HEK293 (cell line): Measurements from ENCODE around the gene MGST2.

Experiments
- YY1 ChIP-seq: fragments of 450-650 bp; formaldehyde crosslinking; IDR thresholded peaks from 2 replicates; pipeline ENCODE4 v1.5.1; 2018; ENCODE audit warnings: missing biosample characterization, missing genetic modification characterization
- ZBTB1 ChIP-seq: fragments of 450-650 bp; formaldehyde crosslinking; IDR thresholded peaks from 2 replicates; pipeline ENCODE4 v1.5.1; 2016; ENCODE audit warnings: missing biosample characterization, missing genetic modification characterization
- ZBTB17 ChIP-seq: fragments of 450-650 bp; formaldehyde crosslinking; IDR thresholded peaks from 2 replicates; pipeline ENCODE4 v1.5.1; 2016; ENCODE audit warnings: missing biosample characterization, missing genetic modification characterization
- ZNF292 ChIP-seq: fragments of 450-650 bp; formaldehyde crosslinking; IDR thresholded peaks from 2 replicates; pipeline ENCODE4 v1.5.1; 2016; ENCODE audit warnings: low read depth, missing biosample characterization, missing genetic modification characterization, borderline replicate concordance
- ZNF302 ChIP-seq: fragments of 450-650 bp; formaldehyde crosslinking; IDR thresholded peaks from 2 replicates; pipeline ENCODE4 v1.5.1; 2016; ENCODE audit warnings: missing biosample characterization, missing genetic modification characterization, low read depth
- TF ChIP-seq, protein P1 (sequence below): fragments of 450-650 bp; formaldehyde crosslinking; IDR thresholded peaks from 2 replicates; pipeline ENCODE4 v1.5.1; 2016; ENCODE audit warnings: missing biosample characterization, missing genetic modification characterization
- TF ChIP-seq, protein P2 (sequence below): fragments of 450-650 bp; formaldehyde crosslinking; conservative IDR thresholded peaks from 2 replicates; pipeline ENCODE4 v1.5.1; 2016; ENCODE audit warnings: low read depth, missing biosample characterization, missing genetic modification characterization

DNA sequence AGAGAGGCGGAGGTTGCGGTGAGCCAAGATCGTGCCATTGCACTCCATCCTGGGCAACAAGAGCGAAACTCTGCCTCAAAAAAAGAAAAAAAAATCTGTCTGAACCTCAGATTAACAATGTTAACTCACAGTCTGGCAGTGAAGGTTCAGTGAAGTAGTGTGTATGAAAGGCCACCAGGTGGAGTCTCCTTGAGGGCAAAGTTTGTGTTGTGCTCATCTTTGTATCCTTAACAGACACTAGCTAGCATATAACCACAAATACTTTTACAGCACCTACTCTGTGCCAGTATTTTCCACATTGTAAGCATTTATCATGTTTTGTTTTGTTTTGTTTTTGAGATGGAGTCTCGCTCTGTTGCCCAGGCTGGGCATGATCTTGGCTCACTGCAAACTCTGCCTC is 46.0 kb upstream of the MGST2 start:
- TF ChIP-seq, protein P1, sequence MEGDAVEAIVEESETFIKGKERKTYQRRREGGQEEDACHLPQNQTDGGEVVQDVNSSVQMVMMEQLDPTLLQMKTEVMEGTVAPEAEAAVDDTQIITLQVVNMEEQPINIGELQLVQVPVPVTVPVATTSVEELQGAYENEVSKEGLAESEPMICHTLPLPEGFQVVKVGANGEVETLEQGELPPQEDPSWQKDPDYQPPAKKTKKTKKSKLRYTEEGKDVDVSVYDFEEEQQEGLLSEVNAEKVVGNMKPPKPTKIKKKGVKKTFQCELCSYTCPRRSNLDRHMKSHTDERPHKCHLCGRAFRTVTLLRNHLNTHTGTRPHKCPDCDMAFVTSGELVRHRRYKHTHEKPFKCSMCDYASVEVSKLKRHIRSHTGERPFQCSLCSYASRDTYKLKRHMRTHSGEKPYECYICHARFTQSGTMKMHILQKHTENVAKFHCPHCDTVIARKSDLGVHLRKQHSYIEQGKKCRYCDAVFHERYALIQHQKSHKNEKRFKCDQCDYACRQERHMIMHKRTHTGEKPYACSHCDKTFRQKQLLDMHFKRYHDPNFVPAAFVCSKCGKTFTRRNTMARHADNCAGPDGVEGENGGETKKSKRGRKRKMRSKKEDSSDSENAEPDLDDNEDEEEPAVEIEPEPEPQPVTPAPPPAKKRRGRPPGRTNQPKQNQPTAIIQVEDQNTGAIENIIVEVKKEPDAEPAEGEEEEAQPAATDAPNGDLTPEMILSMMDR (tag by site-specific recombination) = no peak
- no peak for TF ChIP-seq ZNF292
- TF ChIP-seq ZNF302 (tag by site-specific recombination) = no peak
- TF ChIP-seq ZBTB1 (tag by site-specific recombination) = no peak
- TF ChIP-seq, protein P2, sequence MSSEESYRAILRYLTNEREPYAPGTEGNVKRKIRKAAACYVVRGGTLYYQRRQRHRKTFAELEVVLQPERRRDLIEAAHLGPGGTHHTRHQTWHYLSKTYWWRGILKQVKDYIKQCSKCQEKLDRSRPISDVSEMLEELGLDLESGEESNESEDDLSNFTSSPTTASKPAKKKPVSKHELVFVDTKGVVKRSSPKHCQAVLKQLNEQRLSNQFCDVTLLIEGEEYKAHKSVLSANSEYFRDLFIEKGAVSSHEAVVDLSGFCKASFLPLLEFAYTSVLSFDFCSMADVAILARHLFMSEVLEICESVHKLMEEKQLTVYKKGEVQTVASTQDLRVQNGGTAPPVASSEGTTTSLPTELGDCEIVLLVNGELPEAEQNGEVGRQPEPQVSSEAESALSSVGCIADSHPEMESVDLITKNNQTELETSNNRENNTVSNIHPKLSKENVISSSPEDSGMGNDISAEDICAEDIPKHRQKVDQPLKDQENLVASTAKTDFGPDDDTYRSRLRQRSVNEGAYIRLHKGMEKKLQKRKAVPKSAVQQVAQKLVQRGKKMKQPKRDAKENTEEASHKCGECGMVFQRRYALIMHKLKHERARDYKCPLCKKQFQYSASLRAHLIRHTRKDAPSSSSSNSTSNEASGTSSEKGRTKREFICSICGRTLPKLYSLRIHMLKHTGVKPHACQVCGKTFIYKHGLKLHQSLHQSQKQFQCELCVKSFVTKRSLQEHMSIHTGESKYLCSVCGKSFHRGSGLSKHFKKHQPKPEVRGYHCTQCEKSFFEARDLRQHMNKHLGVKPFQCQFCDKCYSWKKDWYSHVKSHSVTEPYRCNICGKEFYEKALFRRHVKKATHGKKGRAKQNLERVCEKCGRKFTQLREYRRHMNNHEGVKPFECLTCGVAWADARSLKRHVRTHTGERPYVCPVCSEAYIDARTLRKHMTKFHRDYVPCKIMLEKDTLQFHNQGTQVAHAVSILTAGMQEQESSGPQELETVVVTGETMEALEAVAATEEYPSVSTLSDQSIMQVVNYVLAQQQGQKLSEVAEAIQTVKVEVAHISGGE (tag by site-specific recombination) = no peak
- no peak for TF ChIP-seq YY1 (tag by site-specific recombination)
- TF ChIP-seq ZBTB17 (tag by site-specific recombination) = no peak
